Hepatocyte (in vitro differentiated cells): ENCODE measurements around the gene PSMD1.

Source experiments
- CTCF ChIP-seq: fragments of 200-600 bp; sonication (generic); IDR thresholded peaks from 2 replicates; pipeline ENCODE4 v1.5.1; 2016; ENCODE audit warnings: antibody characterized with exemption, mild to moderate bottlenecking; ENCODE audit not compliant: poor library complexity
- EZH2 ChIP-seq: fragments of 200-600 bp; sonication (generic); IDR thresholded peaks from 2 replicates; pipeline ENCODE4 v1.6.1; 2016; ENCODE audit warnings: antibody characterized with exemption, mild to moderate bottlenecking, borderline replicate concordance
- EZH2phosphoT487 ChIP-seq: fragments of 200-600 bp; sonication (generic); IDR thresholded peaks from one replicate; pipeline ENCODE4 v1.6.1; 2018; ENCODE audit warnings: antibody characterized with exemption, mild to moderate bottlenecking, low read depth, moderate library complexity; ENCODE audit not compliant: unreplicated experiment, severe bottlenecking

GRCh38 chr2:231172025-231172424 lies 115.4 kb downstream of the PSMD1 start:
- no peak for TF ChIP-seq CTCF
- no peak for TF ChIP-seq EZH2
- TF ChIP-seq EZH2phosphoT487 = no peak
